Activated CD4-positive, alpha-beta T cell treated with anti-CD3 and anti-CD28 coated beads, Interleukin-2, amount 10 ng/mL, durations not matched to agents 7 days and 5 days (primary cell): Measurements from ENCODE around the gene TIMM17B. TPM values are rescaled to one million over a fixed set of nuclear protein-coding genes. Genes with fewer than 3 reads are reported as not detected.

ENCODE experiments used
- CTCF ChIA-PET: fragments of 350-600 bp; sonication (Branson Sonifier 250); formaldehyde crosslinking; loops from one replicate; lab custom pipeline; 2021; ENCODE audit warnings: antibody characterized with exemption; lab: Charles Lee
- POLR2A ChIA-PET: fragments of 350-600 bp; sonication (Branson Sonifier 250); formaldehyde crosslinking; loops from one replicate; lab custom pipeline; 2021; ENCODE audit warnings: antibody characterized with exemption; lab: Charles Lee
- DNase-seq: peaks from one replicate; pipeline ENCODE4 v3.0.0-alpha.2; 2020
- H3K27ac Mint-ChIP-seq: one replicate; pipeline ENCODE4 v1.8.0; 2021; ENCODE audit warnings: mild to moderate bottlenecking, moderate library complexity, mixed read lengths
- H3K27me3 Mint-ChIP-seq: one replicate; pipeline ENCODE4 v1.8.0; 2021; ENCODE audit warnings: mixed read lengths
- H3K36me3 Mint-ChIP-seq: one replicate; pipeline ENCODE4 v1.8.0; 2021; ENCODE audit warnings: low read depth, mixed read lengths
- H3K4me1 Mint-ChIP-seq: one replicate; pipeline ENCODE4 v1.8.0; 2021; ENCODE audit warnings: mixed read lengths
- H3K4me3 Mint-ChIP-seq: one replicate; pipeline ENCODE4 v1.8.0; 2021; ENCODE audit warnings: mild to moderate bottlenecking, moderate library complexity, mixed read lengths
- H3K9me3 Mint-ChIP-seq: one replicate; pipeline ENCODE4 v1.8.0; 2021; ENCODE audit warnings: mixed read lengths
- total RNA-seq, 2 experiments: library from RNA; stranded (reverse); gene quantifications; one replicate each; pipeline ENCODE4 v1.2.3, GENCODE V29; 2021

The TIMM17B gene
- total RNA-seq, 2 experiments from 2014 or later = 39.9 to 45.8 TPM

GRCh38 chrX:48934581-48935300 lies 37.2 kb upstream of the TIMM17B start:
- Mint-ChIP-seq H3K4me1 (peaks cover 62% of the 10 kb centered on the region), H3K36me3 (peaks cover 50% of the 10 kb centered on the region), H3K27ac (peak overlapping the region; percentile 82), H3K27me3 (no peaks in the 10 kb centered on the region), H3K4me3 (no peak overlapping the region), H3K9me3 (no peaks in the 10 kb centered on the region)
- DNase-seq = peak; percentile 58
- CTCF ChIA-PET = interaction anchor here (0.7 kb wide), 1 partner anchor 468 kb away, joined by 3 read pairs; no protein-coding TSS in a partner anchor
- POLR2A ChIA-PET = no interaction called here

DNA sequence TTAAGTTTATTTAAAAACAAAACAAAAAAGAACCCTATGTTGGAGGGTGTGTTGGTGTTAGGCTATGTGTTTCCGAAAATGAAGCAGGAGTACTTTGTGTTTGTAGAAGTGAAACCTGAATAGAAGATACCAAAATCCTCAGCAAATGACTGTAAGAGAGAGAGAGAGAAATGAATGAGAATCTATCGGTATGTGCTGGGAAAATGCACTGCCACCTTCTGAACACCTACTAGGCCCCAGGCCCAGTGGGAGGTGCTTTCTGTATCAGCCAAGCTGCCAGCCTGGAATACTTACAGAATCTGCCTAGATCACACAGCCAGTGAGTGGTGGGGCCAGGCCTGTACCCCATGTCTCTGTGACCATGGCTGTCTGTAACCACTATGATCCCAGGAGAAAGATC lies 36.2 kb upstream of the TIMM17B start:
- Mint-ChIP-seq H3K27ac (peak overlapping the region; percentile 51), H3K9me3 (no peaks in the 10 kb centered on the region), H3K27me3 (no peaks in the 10 kb centered on the region), H3K4me3 (no peak overlapping the region), H3K4me1 (peaks cover 52% of the 10 kb centered on the region), H3K36me3 (peaks cover 49% of the 10 kb centered on the region)
- ChIA-PET POLR2A (no interaction called here), CTCF (no interaction called here)
- no peak for DNase-seq

GRCh38 chrX:48927736-48928382 lies 30.3 kb upstream of the TIMM17B start:
- no peak for DNase-seq
- Mint-ChIP-seq H3K4me1 (peaks cover 24% of the 10 kb centered on the region), H3K9me3 (no peaks in the 10 kb centered on the region), H3K27me3 (no peaks in the 10 kb centered on the region), H3K4me3 (no peak overlapping the region), H3K27ac (no peak overlapping the region), H3K36me3 (peaks cover 32% of the 10 kb centered on the region)
- POLR2A ChIA-PET = no interaction called here
- CTCF ChIA-PET = interaction anchor here (1.1 to 2.3 kb wide), 3 partner anchors 9 to 18 kb away, joined by 3 to 8 read pairs (median 6); no protein-coding TSS in a partner anchor

DNA sequence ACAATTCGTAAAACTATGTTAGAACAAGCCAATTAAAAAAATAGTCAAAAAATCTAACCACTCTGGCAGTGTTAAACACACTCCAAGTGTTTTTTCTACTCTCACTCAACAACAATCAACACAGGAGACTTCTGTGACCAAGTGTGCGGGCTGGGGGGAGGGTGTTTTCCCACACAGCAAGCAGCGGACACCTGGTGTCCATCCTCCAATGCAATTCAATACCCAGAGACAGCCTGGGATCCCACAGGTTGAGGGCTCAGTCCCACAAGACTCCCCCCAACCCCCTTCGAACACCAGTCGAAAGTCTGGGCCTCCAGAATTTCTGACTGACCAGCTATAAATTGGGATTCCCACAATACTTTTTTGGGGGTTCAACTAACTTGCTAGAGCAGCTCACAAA lies 29.6 kb upstream of the TIMM17B start:
- Mint-ChIP-seq H3K36me3 (peaks cover 32% of the 10 kb centered on the region), H3K4me3 (no peak overlapping the region), H3K4me1 (peaks cover 29% of the 10 kb centered on the region), H3K27ac (no peak overlapping the region), H3K9me3 (no peaks in the 10 kb centered on the region), H3K27me3 (no peaks in the 10 kb centered on the region)
- ChIA-PET POLR2A (no interaction called here), CTCF (interaction anchor here (0.7 to 2.3 kb wide), 3 partner anchors 10 to 19 kb away, joined by 3 to 8 read pairs (median 6); no protein-coding TSS in a partner anchor)
- DNase-seq = no peak

- peak overlapping the region; percentile 80 for H3K27ac Mint-ChIP-seq
- POLR2A ChIA-PET = no interaction called here
- no peak overlapping the region for H3K4me3 Mint-ChIP-seq
- CTCF ChIA-PET = interaction anchor here (1.4 kb wide), 1 partner anchor 22 kb away, joined by 3 read pairs; no protein-coding TSS in a partner anchor
- peaks cover 28% of the 10 kb centered on the region for H3K36me3 Mint-ChIP-seq
- no peaks in the 10 kb centered on the region for H3K27me3 Mint-ChIP-seq
- H3K4me1 Mint-ChIP-seq = peaks cover 52% of the 10 kb centered on the region
- no peak for DNase-seq
- H3K9me3 Mint-ChIP-seq = no peaks in the 10 kb centered on the region
Observed at GRCh38 chrX:48924270-48924669, 26.7 kb upstream of the TIMM17B start.

GRCh38 chrX:48923771-48924170 lies 26.2 kb upstream of the TIMM17B start:
- Mint-ChIP-seq H3K27ac (peak overlapping the region; percentile 80), H3K27me3 (no peaks in the 10 kb centered on the region), H3K9me3 (no peaks in the 10 kb centered on the region), H3K4me3 (no peak overlapping the region), H3K4me1 (peaks cover 52% of the 10 kb centered on the region), H3K36me3 (peaks cover 28% of the 10 kb centered on the region)
- ChIA-PET CTCF (interaction anchor here (0.6 to 1.4 kb wide), 2 partner anchors 22 to 340 kb away, joined by 3 read pairs; no protein-coding TSS in a partner anchor), POLR2A (no interaction called here)
- DNase-seq = no peak

- CTCF ChIA-PET = interaction anchor here (1.4 to 4.8 kb wide), 2 partner anchors 9 to 18 kb away, joined by 3 to 16 read pairs; no protein-coding TSS in a partner anchor
- Mint-ChIP-seq H3K9me3 (no peaks in the 10 kb centered on the region), H3K36me3 (peaks cover 48% of the 10 kb centered on the region)
Observed at GRCh38 chrX:48920718-48921104, 23.1 kb upstream of the TIMM17B start.

DNA sequence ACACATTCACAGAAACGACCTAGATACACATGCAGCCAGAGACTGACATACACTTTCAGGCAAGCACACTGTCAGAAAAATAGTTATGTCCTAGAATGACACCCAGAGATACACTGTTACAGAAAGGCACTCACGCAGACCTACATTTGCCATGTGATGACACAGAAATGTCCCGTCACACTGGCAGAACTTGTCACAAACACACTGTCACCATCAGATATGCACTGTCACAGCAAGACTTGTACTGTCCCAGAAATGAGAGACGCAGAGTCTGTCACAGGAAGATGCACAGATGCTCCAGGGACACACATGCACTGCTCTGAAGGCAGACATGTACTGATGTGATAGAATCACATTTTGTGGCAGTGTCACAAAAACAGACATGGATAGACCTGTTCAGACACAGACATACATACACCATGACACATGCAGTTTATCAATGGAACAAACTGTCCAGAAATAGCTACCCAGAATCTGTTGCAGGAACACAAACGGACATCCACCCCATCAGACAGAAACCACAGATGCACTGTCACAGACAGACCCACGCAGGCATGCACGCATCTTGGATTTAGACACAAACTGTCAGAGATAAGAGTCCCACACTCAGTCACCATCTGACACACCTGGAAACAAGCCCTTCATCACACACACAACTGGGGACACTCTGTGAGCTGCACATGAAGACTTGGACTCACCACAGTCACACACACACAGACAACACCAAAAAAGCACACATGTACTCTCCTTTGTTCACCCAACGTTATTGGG lies 22.6 kb upstream of the TIMM17B start:
- ChIA-PET CTCF (interaction anchor here (0.7 to 4.8 kb wide), 3 partner anchors 10 to 19 kb away, joined by 3 to 16 read pairs (median 3); no protein-coding TSS in a partner anchor), POLR2A (interaction anchor here (1.0 kb wide), 1 partner anchor 17 kb away, joined by 3 read pairs; no protein-coding TSS in a partner anchor)
- H3K4me1 Mint-ChIP-seq = peaks cover 45% of the 10 kb centered on the region
- peak; percentile 48 for DNase-seq
- no peaks in the 10 kb centered on the region for H3K27me3 Mint-ChIP-seq
- H3K9me3 Mint-ChIP-seq = no peaks in the 10 kb centered on the region
- H3K4me3 Mint-ChIP-seq = peak overlapping the region; percentile 99
- peaks cover 48% of the 10 kb centered on the region for H3K36me3 Mint-ChIP-seq
- H3K27ac Mint-ChIP-seq = peak overlapping the region; percentile 98

More at GRCh38 chrX:48920718-48921104, 23.1 kb upstream of the TIMM17B start:
- Mint-ChIP-seq H3K27me3 (no peaks in the 10 kb centered on the region), H3K27ac (peak overlapping the region; percentile 98), H3K4me3 (peak overlapping the region; percentile 99), H3K4me1 (peaks cover 46% of the 10 kb centered on the region)
- POLR2A ChIA-PET = interaction anchor here (1.0 kb wide), 1 partner anchor 17 kb away, joined by 3 read pairs; no protein-coding TSS in a partner anchor
- DNase-seq = no peak

DNA sequence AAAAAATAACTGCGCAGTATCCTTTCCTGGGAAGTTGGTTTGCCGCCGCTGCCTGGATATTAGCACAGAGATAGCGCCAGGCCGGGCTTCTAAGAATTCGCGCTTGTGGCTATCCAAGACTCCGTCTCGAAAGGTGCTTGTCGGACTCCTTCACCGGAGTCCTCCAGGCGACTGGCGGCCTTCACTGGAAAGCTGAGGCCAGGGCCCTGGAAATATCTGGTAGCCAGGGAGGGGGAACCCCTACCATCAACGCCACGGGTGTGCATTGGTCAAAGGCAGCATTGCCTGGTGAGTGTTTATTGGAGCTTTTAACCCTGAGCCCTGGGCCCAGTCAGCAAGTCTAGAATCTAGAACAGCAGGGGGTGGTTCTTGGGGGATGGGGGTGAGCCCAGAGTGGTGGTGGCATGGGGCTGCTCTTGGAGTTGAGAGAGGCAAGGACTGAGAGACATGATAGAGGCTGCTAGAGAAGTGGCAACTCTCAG lies 21.8 kb upstream of the TIMM17B start:
- Mint-ChIP-seq H3K4me1 (peaks cover 50% of the 10 kb centered on the region), H3K4me3 (peak overlapping the region; percentile 99), H3K36me3 (peaks cover 53% of the 10 kb centered on the region), H3K27me3 (no peaks in the 10 kb centered on the region), H3K9me3 (no peaks in the 10 kb centered on the region), H3K27ac (peak overlapping the region; percentile 98)
- ChIA-PET POLR2A (interaction anchor here (0.6 kb wide), 1 partner anchor 124 kb away, joined by 3 read pairs; no protein-coding TSS in a partner anchor), CTCF (interaction anchor here (0.7 to 4.8 kb wide), 3 partner anchors 11 to 19 kb away, joined by 3 to 16 read pairs (median 3); no protein-coding TSS in a partner anchor)
- DNase-seq = peak; percentile 34

DNA sequence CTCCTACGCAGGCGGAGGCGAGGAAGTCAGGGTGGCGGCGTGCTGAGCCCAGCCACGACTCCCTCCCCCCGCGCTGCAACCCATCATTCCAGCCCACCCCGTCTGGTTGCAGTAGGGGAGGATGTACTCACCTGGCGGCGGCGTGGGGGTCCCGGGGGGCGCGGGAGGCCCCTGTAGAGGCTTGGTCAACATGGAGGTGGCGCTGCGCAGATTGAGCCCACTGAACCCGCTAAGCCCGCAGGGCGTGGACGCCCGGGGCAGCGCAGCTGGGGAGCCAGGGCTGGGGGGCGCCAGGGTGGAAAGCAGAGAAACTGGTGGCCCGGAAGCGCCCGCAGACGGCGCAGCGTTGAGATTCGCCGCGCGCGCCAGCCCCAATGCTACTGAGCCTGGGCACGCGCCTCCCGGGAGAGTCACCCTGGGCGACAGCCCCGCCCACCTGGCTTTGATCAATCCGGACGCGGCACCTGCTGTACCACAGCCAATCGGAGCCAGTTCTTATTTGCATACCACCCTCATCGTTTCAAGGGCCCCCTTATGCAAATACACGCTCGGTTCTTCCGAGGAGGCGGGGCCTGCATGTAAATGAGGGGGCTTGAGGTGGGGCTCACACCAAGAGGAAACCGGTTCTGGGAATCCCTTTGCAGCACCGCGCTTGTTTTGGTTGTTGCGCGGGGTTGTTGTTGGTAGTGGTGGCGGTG lies 21.2 kb upstream of the TIMM17B start, which contains the start of gene PIM2:
Gene PIM2, minus strand, starts transcription at position 382 of the 698 bp plus-strand sequence. Its CDS starts 190 bp downstream, at position 192.
- peak within 1 kb of the TSS; percentile 99 for H3K4me3 Mint-ChIP-seq
- peak; percentile 95 for DNase-seq
- H3K27ac Mint-ChIP-seq = peak within 1 kb of the TSS; percentile 98
- ChIA-PET CTCF (interaction anchor here (4.8 kb wide), 1 partner anchor 20 kb away, joined by 16 read pairs; no protein-coding TSS in a partner anchor), POLR2A (interaction anchor here (0.6 kb wide), 1 partner anchor 125 kb away, joined by 3 read pairs; no protein-coding TSS in a partner anchor)
- no peaks in the 10 kb centered on the region for H3K9me3 Mint-ChIP-seq
- H3K27me3 Mint-ChIP-seq = no peaks in the 10 kb centered on the region
- H3K36me3 Mint-ChIP-seq = peaks cover 53% of the 10 kb centered on the region
- peaks cover 51% of the 10 kb centered on the region for H3K4me1 Mint-ChIP-seq

DNA sequence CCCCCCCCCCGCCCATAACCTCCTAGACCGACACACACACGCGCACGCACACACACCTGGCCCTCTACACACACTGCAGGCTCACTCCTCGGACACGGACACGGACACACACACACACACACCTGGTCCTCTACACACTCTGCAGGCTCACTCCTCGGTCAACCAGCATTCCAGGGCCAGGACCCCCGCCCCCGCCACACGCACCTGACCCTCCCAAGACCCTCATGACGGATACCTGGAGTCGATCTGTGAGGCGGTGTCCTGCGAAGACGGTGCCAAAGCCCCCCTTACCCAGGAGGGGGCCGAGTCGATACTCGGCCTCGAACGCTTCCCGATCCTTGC lies 20.7 kb upstream of the TIMM17B start:
- POLR2A ChIA-PET = no interaction called here
- Mint-ChIP-seq H3K9me3 (no peaks in the 10 kb centered on the region), H3K36me3 (peaks cover 56% of the 10 kb centered on the region), H3K27me3 (no peaks in the 10 kb centered on the region), H3K27ac (peak overlapping the region; percentile 98), H3K4me1 (peaks cover 54% of the 10 kb centered on the region), H3K4me3 (peak overlapping the region; percentile 99)
- no peak for DNase-seq
- CTCF ChIA-PET = interaction anchor here (4.8 kb wide), 1 partner anchor 20 kb away, joined by 16 read pairs; no protein-coding TSS in a partner anchor
